Ascending aorta (tissue), 2 donors: ENCODE data around the gene SCN5A. TPM values are rescaled to one million over a fixed set of nuclear protein-coding genes. Genes with fewer than 3 reads are reported as not detected.

Experiments
- DNase-seq, 2 donors: peaks; one replicate each; pipeline ENCODE4 v3.0.0-alpha.2; 2019; ENCODE audit warnings: low spot score in 2 of 2
- H3K27ac ChIP-seq, 2 donors: fragments of 200-600 bp; sonication (generic); one replicate each; pipeline ENCODE4 v1.5.1; 2016 to 2017; ENCODE audit warnings: mild to moderate bottlenecking in 1 of 2
- H3K27me3 ChIP-seq: fragments of 200-600 bp; sonication (generic); one replicate; pipeline ENCODE4 v1.5.1; 2017
- H3K36me3 ChIP-seq, 2 donors: fragments of 200-600 bp; sonication (generic); one replicate each; pipeline ENCODE4 v1.5.1; 2016
- H3K4me1 ChIP-seq, 2 donors: fragments of 200-600 bp; sonication (generic); one replicate each; pipeline ENCODE4 v1.5.1; 2016 to 2017; ENCODE audit warnings: mild to moderate bottlenecking in 1 of 2
- H3K4me3 ChIP-seq, 2 donors: fragments of 200-600 bp; sonication (generic); one replicate each; pipeline ENCODE4 v1.5.1; 2016 to 2017; ENCODE audit warnings: mild to moderate bottlenecking in 1 of 2
- H3K9me3 ChIP-seq, 2 donors: fragments of 200-600 bp; sonication (generic); one replicate each; pipeline ENCODE4 v1.5.1; 2016
- intact Hi-C: fragments of 100-400 bp; cut with DNase I; formaldehyde crosslinking; loops from one replicate; pipeline ENCODE4 v1.15.1; 2023
- total RNA-seq: library from RNA; depleted of rRNA; stranded (reverse); fragments of >200 nt; gene quantifications from one replicate; pipeline ENCODE4 v1.1.0, GENCODE V29; 2016
- TF ChIP-seq, protein P1 (sequence below), 3 experiments: fragments of 200-600 bp in 2 of 3; fragments of 450-650 bp in 1 of 3; sonication (generic) in 2 of 3; IDR thresholded peaks; one replicate each; pipeline ENCODE4 v1.5.1; 2016 to 2019; ENCODE audit warnings: antibody characterized with exemption in 3 of 3, mild to moderate bottlenecking in 1 of 3, moderate library complexity in 1 of 3

Gene SCN5A
- total RNA-seq, 1 donor from 2014 or later = 2.7 TPM

DNA sequence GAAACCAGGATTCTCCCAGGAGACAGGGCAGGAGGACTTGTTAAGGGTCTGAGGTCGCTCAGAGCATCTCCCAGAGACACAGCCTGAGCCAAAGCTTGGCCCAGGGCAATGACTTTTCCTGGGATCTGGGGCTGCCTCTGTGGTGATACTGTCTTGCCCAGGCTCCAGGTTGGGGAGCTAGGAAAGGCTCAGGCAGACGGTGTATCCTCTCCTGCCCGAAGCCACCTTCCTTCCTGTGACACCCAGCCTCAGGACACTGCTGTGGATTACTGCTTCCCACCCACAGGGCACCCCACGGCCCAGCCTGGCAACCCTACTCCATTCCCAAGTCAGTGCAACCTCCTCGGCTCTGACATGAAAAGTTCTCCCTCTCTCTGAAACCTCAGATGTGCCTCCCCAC is 31.9 kb downstream of the SCN5A start:
- Histone ChIP-seq H3K27ac (no peak overlapping the region), H3K4me1 (no peaks in the 10 kb centered on the region), H3K36me3 (no peaks in the 10 kb centered on the region), H3K9me3 (no peaks in the 10 kb centered on the region), H3K4me3 (no peak overlapping the region), H3K27me3 (no peaks in the 10 kb centered on the region)
- no peak for DNase-seq
- TF ChIP-seq, protein P1, sequence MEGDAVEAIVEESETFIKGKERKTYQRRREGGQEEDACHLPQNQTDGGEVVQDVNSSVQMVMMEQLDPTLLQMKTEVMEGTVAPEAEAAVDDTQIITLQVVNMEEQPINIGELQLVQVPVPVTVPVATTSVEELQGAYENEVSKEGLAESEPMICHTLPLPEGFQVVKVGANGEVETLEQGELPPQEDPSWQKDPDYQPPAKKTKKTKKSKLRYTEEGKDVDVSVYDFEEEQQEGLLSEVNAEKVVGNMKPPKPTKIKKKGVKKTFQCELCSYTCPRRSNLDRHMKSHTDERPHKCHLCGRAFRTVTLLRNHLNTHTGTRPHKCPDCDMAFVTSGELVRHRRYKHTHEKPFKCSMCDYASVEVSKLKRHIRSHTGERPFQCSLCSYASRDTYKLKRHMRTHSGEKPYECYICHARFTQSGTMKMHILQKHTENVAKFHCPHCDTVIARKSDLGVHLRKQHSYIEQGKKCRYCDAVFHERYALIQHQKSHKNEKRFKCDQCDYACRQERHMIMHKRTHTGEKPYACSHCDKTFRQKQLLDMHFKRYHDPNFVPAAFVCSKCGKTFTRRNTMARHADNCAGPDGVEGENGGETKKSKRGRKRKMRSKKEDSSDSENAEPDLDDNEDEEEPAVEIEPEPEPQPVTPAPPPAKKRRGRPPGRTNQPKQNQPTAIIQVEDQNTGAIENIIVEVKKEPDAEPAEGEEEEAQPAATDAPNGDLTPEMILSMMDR (IDR thresholded peaks at IDR 0.05) = no peak
- intact Hi-C loops = no loop called here

DNA sequence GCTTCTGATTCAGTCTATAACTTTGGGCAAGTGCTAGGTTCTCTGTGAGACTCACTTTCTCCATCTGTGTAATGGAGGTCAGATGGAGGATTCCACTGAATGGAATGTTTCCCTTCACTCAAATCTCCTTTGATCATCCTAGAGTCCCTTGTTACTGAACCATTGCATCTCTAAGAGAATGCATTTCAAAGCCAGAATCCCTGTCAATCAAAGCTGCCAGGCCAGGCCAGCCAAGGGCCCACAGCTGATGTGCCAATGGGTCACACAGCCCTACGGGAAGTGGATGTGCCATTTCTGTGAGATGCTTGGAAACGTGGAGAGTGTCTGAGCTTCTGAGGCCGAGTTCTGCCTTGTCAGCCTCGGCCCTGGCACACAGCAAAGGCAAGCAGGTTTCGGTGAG is 32.4 kb downstream of the SCN5A start:
- TF ChIP-seq, protein P1 (IDR thresholded peaks at IDR 0.05) = no peak
- DNase-seq = no peak
- Histone ChIP-seq H3K4me3 (no peak overlapping the region), H3K36me3 (no peaks in the 10 kb centered on the region), H3K9me3 (no peaks in the 10 kb centered on the region), H3K27ac (no peak overlapping the region), H3K4me1 (no peaks in the 10 kb centered on the region), H3K27me3 (no peaks in the 10 kb centered on the region)
- intact Hi-C loops = no loop called here

DNA sequence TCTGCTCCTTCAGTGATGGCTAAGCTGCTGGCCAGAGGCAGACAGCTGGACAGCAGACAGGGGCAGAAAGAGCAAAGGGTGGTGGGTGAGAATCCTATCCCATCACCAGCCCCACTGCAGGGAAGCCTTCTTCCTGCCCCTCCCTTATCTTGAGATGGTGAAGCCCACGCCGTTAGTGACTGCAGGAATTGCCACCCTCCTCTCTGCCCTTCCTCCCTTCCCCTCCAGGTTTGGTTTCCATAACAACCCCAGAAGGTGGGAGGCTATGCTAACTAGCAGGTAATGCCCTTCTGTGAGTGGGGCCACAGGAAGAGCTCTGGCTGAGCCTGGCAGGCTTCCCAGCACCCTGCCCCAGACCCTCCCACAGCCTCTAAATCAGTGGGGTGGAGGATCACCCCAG is 32.8 kb downstream of the SCN5A start:
- no peaks in the 10 kb centered on the region for H3K36me3 ChIP-seq
- no peaks in the 10 kb centered on the region for H3K9me3 ChIP-seq
- H3K4me1 ChIP-seq = no peaks in the 10 kb centered on the region
- intact Hi-C loops = no loop called here
- H3K27me3 ChIP-seq = no peaks in the 10 kb centered on the region
- no peak overlapping the region for H3K4me3 ChIP-seq
- TF ChIP-seq, protein P1 (IDR thresholded peaks at IDR 0.05) = no peak
- no peak overlapping the region for H3K27ac ChIP-seq
- DNase-seq = no peak

DNA sequence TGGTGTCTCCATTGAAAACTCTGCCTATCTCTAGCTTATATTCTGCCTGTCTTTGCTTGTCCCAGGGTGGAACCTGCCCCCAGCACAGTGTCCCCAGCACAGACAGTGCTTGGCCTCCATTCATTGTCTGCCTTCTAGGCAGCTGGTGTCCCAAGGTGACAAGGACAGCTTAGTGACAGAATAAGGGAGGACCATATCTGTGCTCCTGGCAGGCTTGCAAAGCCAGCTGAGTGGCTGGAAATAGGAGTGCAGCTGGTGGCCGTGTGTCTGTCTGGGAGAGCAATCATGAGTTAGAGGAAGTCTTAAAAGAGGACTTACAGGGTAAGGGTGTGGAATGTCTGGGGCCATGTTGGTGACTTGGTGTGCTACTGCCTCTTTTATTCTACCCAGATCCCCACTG is 33.4 kb downstream of the SCN5A start:
- no peaks in the 10 kb centered on the region for H3K27me3 ChIP-seq
- H3K36me3 ChIP-seq = no peaks in the 10 kb centered on the region
- no peak overlapping the region for H3K4me3 ChIP-seq
- no peaks in the 10 kb centered on the region for H3K9me3 ChIP-seq
- DNase-seq = no peak
- no peaks in the 10 kb centered on the region for H3K4me1 ChIP-seq
- H3K27ac ChIP-seq = no peak overlapping the region
- TF ChIP-seq, protein P1 (IDR thresholded peaks at IDR 0.05) = no peak
- intact Hi-C loops = no loop called here

DNA sequence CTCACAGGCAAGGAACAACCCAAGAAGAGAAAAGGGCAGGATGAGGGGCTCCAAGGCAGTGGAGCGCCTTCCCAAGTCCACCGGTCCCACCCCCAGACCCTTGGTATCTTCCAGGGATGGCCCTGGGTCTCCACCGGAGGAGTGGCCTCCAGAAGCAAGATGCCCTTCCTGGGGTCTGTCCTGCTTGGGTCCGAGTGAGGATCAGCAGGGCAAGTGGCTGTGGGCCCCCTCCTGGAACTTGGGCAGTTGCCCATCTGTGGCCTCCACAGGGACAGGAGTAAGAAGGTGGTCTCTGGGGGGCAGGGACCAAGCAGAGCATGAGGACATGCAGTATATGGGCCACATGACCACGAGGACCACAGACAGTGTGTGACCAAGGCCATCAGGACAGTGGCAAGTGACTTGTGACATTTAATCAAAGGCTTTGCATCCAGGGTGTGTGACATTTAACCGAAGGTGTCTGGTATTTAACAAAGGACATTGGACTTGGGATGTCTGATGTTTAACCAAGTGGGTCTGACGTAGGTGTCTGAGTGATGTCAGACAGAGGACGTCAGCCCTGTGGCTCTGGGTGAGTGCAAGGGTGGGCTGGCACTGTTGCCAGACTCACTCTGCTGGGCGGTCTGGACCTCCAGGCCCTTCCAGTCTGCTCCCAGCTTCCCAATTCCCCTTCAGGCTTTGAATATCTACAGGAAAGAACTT is 34.7 kb downstream of the SCN5A start:
- H3K27me3 ChIP-seq = no peaks in the 10 kb centered on the region
- DNase-seq = peak in 1 of 2 donors; percentile 53
- intact Hi-C loops = no loop called here
- TF ChIP-seq, protein P1 (IDR thresholded peaks at IDR 0.05) = no peak
- H3K36me3 ChIP-seq = no peaks in the 10 kb centered on the region
- H3K4me3 ChIP-seq = no peak overlapping the region
- H3K27ac ChIP-seq = no peak overlapping the region
- H3K4me1 ChIP-seq = no peaks in the 10 kb centered on the region
- H3K9me3 ChIP-seq = no peaks in the 10 kb centered on the region

DNA sequence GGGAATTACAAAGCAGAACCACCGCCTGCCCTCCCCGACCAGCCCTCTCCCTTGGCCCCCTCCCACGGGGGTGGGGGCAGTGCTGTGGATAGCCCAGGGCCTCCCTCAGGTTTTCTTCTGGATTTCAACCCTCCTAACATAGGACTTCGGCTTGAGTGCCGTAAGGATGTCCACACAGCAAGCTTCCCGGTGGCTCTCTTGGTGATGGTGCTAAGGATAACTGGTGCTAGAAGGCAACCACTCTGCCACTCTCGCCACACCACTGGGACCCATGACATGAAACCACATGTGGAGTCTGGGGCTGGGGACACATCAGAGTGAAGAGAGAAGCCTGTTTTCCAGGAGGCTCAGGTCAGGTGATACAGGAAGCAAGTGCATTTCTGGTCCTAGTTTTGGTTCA is 35.4 kb downstream of the SCN5A start:
- intact Hi-C loops = no loop called here
- Histone ChIP-seq H3K4me3 (no peak overlapping the region), H3K4me1 (no peaks in the 10 kb centered on the region)

More for the DNA sequence above, 35.4 kb downstream of the SCN5A start:
- H3K36me3 ChIP-seq = no peaks in the 10 kb centered on the region
- no peaks in the 10 kb centered on the region for H3K27me3 ChIP-seq
- TF ChIP-seq, protein P1 (IDR thresholded peaks at IDR 0.05) = no peak
- DNase-seq = peak in 1 of 2 donors; percentile 46
- no peak overlapping the region for H3K27ac ChIP-seq
- H3K9me3 ChIP-seq = no peaks in the 10 kb centered on the region
